Neuronal stem cell (in vitro differentiated cells): ENCODE data around the gene GDPD3.
A peak's percentile ranks its signal among the peaks of the same experiment; 100 is the strongest.

Experiments used
- DNase-seq: peaks from one replicate; pipeline ENCODE4 v3.0.0-alpha.2; 2013; ENCODE audit warnings: low spot score
- H2AFZ ChIP-seq: one replicate; pipeline ENCODE4 v1.6.1; 2013; ENCODE audit warnings: mild to moderate bottlenecking, low read length, inconsistent platforms
- H2AK5ac ChIP-seq: 2 replicates; pipeline ENCODE4 v1.6.1; 2013; ENCODE audit warnings: low read depth, mild to moderate bottlenecking, inconsistent platforms, low read length, moderate library complexity, mixed read lengths
- H2BK120ac ChIP-seq: 2 replicates; pipeline ENCODE4 v1.6.1; 2013; ENCODE audit warnings: low read depth, mild to moderate bottlenecking, inconsistent platforms, low read length, moderate library complexity, mixed read lengths
- H2BK12ac ChIP-seq: one replicate; pipeline ENCODE4 v1.6.1; 2013; ENCODE audit warnings: low read length, inconsistent platforms
- H2BK15ac ChIP-seq: 2 replicates; pipeline ENCODE4 v1.6.1; 2013; ENCODE audit warnings: mild to moderate bottlenecking, low read length, inconsistent platforms, mixed read lengths
- H2BK5ac ChIP-seq: one replicate; pipeline ENCODE4 v1.6.1; 2013; ENCODE audit warnings: inconsistent platforms, mild to moderate bottlenecking, low read length, moderate library complexity
- H3K14ac ChIP-seq: one replicate; pipeline ENCODE4 v1.6.1; 2013; ENCODE audit warnings: low read length, inconsistent platforms
- H3K18ac ChIP-seq: 2 replicates; pipeline ENCODE4 v1.6.1; 2013; ENCODE audit warnings: low read length, inconsistent platforms
- H3K23ac ChIP-seq: 2 replicates; pipeline ENCODE4 v1.6.1; 2013; ENCODE audit warnings: low read depth, mild to moderate bottlenecking, mixed read lengths, low read length, inconsistent platforms; ENCODE audit not compliant: poor library complexity
- H3K27ac ChIP-seq: replicated peaks from 3 replicates; pipeline ENCODE4 v1.5.1; 2013; ENCODE audit warnings: low read length, inconsistent platforms
- H3K27me3 ChIP-seq, 3 experiments: 2 replicates each; pipeline ENCODE4 v1.6.1; 2013; ENCODE audit warnings: low read length in 3 of 3, mild to moderate bottlenecking in 2 of 3, inconsistent platforms in 1 of 3, low read depth in 1 of 3, mixed read lengths in 1 of 3, moderate library complexity in 1 of 3; ENCODE audit not compliant: control insufficient read depth in 3 of 3, insufficient read depth in 3 of 3
- H3K36me3 ChIP-seq, 2 donors: replicated peaks in 1 of 2; 2 replicates each; pipeline ENCODE4 v1.6.1; 2013; ENCODE audit warnings: low read length in 2 of 2; ENCODE audit not compliant: control insufficient read depth in 2 of 2, insufficient read depth in 2 of 2
- H3K4ac ChIP-seq: 2 replicates; pipeline ENCODE4 v1.6.1; 2013; ENCODE audit warnings: inconsistent platforms, mild to moderate bottlenecking, low read length, moderate library complexity
- H3K4me1 ChIP-seq, 2 donors: 1 replicate in 1 of 2; 2 replicates in 1 of 2; pipeline ENCODE4 v1.6.1; 2013; ENCODE audit warnings: low read length in 2 of 2, low read depth in 1 of 2; ENCODE audit not compliant: control insufficient read depth in 2 of 2, insufficient read depth in 1 of 2
- H3K4me2 ChIP-seq: one replicate; pipeline ENCODE4 v1.6.1; 2013; ENCODE audit warnings: mild to moderate bottlenecking, low read length, inconsistent platforms; ENCODE audit not compliant: insufficient read depth, poor library complexity, severe bottlenecking
- H3K4me3 ChIP-seq, 2 donors: 2 replicates each; pipeline ENCODE4 v1.5.1; 2013; ENCODE audit warnings: low read length in 2 of 2, mild to moderate bottlenecking in 2 of 2, inconsistent platforms in 1 of 2, moderate library complexity in 1 of 2
- H3K79me1 ChIP-seq: one replicate; pipeline ENCODE4 v1.6.1; 2013; ENCODE audit warnings: low read depth, mild to moderate bottlenecking, inconsistent platforms, low read length, moderate library complexity
- H3K9ac ChIP-seq: one replicate; pipeline ENCODE4 v1.6.1; 2013; ENCODE audit warnings: mild to moderate bottlenecking, low read depth, low read length, inconsistent platforms; ENCODE audit not compliant: poor library complexity
- H3K9me3 ChIP-seq, 2 donors: replicated peaks in 1 of 2; 2 replicates each; pipeline versions ENCODE3 to v1.6.1; 2013; ENCODE audit warnings: low read length in 2 of 2, mild to moderate bottlenecking in 2 of 2, inconsistent platforms in 1 of 2, low read depth in 1 of 2, mixed read lengths in 1 of 2, moderate library complexity in 1 of 2; ENCODE audit not compliant: control insufficient read depth in 2 of 2, insufficient read depth in 1 of 2
- H4K8ac ChIP-seq: one replicate; pipeline ENCODE4 v1.6.1; 2013; ENCODE audit warnings: low read depth, mild to moderate bottlenecking, inconsistent platforms, low read length, moderate library complexity
- H4K91ac ChIP-seq: one replicate; pipeline ENCODE4 v1.6.1; 2013; ENCODE audit warnings: low read length, low read depth, mild to moderate bottlenecking, inconsistent platforms; ENCODE audit not compliant: poor library complexity
- WGBS, 2 donors: extraction: QIAGEN DNeasy Blood & Tissue Kit; methylation state at CpG; one replicate each; pipeline ENCODE4 v1.1.7; 2013; ENCODE audit warnings: missing lambda C conversion rate in 2 of 2, mixed read lengths in 1 of 2; ENCODE audit not compliant: insufficient read length in 2 of 2, insufficient replicate concordance in 1 of 2; ENCODE audit errors: extremely low coverage in 2 of 2; 5-methylcytosine and 5-hydroxymethylcytosine counted together

GDPD3 gene

DNA sequence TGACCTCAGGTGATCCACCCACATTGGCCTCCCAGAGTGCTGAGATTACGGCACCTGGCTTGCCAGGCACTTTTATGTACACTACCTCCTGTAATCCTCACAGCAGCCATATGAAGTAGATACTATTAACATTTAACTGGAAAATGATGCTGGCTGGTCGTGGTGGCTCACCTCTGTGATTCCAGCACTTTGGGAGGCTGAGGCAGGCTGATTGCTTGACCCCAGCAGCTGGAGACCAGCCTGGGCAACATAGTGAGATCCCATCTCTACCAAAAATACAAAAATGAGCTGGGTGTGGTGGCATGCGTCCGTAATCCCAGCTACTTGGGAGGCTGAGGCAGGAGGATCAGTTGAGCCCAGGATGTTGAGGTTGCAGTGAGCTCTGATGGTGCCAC, 11.6 kb upstream of the GDPD3 start:
- Histone ChIP-seq H3K14ac (no peak overlapping the region), H2AFZ (no peak overlapping the region), H2BK5ac (no peak overlapping the region), H4K91ac (no peak overlapping the region), H4K8ac (no peak overlapping the region), H3K36me3 (peaks cover 3 to 4% of the 10 kb centered on the region in 2 donors), H3K9me3 (no peaks in the 10 kb centered on the region), H2AK5ac (no peak overlapping the region), H2BK120ac (no peak overlapping the region), H3K18ac (no peak overlapping the region), H2BK15ac (no peak overlapping the region), H3K27me3 (no peaks in the 10 kb centered on the region), H2BK12ac (no peak overlapping the region), H3K4me1 (peaks cover 4 to 7% of the 10 kb centered on the region in 2 donors), H3K4ac (no peak overlapping the region), H3K4me3 (no peak overlapping the region), H3K23ac (no peak overlapping the region), H3K4me2 (no peak overlapping the region), H3K27ac (no peak overlapping the region), H3K79me1 (peaks cover 10% of the 10 kb centered on the region), H3K9ac (no peak overlapping the region)
- no CpG with 5 or more reads among the region's 4 CpGs for WGBS, 2 donors
- no peak for DNase-seq

DNA sequence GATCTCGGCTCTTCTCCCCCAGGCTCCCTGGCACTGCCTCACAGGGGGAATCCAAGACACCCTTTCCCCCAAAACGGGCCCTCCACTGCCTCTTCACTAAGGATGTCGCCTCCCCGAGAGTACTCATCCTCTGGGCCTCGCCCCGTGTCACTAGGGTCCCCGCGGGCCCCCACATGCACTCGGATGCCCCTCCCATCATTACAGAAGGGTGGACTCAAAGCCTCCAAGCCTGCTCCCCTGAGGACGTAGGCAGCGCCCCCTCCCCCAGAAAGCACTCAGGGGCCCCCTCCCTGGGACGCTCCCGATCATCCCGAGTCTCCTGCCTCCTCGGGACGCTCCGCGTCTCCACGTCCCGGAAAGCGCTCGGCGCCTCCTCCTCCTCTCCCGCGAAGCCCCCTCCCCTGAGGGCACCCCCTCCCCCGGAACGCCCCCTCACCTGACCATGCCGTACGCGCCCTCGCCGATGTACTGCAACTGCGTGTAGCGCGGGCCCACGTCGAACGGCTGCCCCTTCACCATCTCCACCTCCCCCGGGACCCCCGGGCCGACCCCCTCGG, 9.3 kb upstream of the GDPD3 start:
- Histone ChIP-seq H2AK5ac (peak overlapping the region; percentile 95), H2BK120ac (peak overlapping the region; percentile 67), H3K4ac (peak overlapping the region; percentile 89), H3K23ac (peak overlapping the region; percentile 93), H3K18ac (peak overlapping the region; percentile 98), H3K4me3 (peak overlapping the region; percentile 76 to 86), H2BK5ac (peak overlapping the region; percentile 98), H2BK12ac (peak overlapping the region; percentile 58), H3K27me3 (no peaks in the 10 kb centered on the region), H4K8ac (no peak overlapping the region), H3K79me1 (peaks cover 10% of the 10 kb centered on the region), H3K9ac (peak overlapping the region; percentile 92), H3K4me1 (peaks cover 4 to 7% of the 10 kb centered on the region in 2 donors), H3K9me3 (no peaks in the 10 kb centered on the region), H4K91ac (peak overlapping the region; percentile 92), H3K27ac (peak overlapping the region; percentile 25), H3K36me3 (peaks cover 10 to 25% of the 10 kb centered on the region in 2 donors), H3K14ac (no peak overlapping the region), H2AFZ (peak overlapping the region; percentile 99), H3K4me2 (peak overlapping the region; percentile 77), H2BK15ac (peak overlapping the region; percentile 92)
- no CpG with 5 or more reads among the region's 42 CpGs for WGBS, 2 donors
- no peak for DNase-seq

DNA sequence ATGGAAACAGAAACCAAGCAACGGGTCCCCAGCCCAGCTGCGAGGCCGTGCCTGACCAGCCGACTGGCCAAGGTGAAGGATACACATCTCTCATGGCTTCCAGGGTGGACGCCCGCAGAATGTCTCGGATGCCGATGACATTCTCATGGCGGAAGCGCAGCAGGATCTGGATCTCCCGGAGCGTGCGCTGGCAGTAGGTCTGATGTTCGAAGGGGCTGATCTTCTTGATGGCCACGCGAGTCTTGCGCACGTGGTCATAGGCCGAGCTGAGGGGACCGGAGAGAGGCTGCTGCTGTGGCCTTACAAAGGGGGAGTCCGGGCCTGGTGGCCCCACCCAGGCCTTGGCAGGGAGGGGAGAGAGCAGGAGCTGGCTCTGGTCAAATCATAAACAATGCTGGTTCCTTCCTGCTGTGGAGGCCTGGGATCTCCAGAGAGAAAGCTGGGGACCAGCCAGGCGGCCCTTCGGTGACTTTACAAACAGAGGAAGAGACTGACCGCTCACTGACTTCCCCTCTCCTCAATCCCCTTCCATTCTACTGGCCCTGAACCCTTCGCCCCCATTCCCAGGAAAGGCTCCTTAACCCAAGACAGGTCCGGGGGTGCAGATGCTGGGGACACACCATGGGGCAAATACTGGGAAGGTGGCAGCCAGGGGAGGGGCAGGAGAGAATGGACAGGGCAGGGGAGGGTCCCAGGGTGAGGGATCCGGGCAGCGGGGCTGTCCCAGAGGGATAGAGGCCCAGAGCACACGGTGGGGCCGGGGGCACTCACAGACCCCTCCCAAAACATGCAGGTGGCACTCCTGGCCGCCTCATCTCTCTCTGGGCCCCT, 8.6 kb upstream of the GDPD3 start:
- Histone ChIP-seq H4K91ac (peak overlapping the region; percentile 92), H3K27ac (peak overlapping the region; percentile 25), H2BK15ac (peak overlapping the region; percentile 92), H3K14ac (no peak overlapping the region), H3K4ac (peak overlapping the region; percentile 89), H3K79me1 (peaks cover 10% of the 10 kb centered on the region), H3K23ac (peak overlapping the region; percentile 89), H2AFZ (peak overlapping the region; percentile 99), H4K8ac (no peak overlapping the region), H3K9ac (peak overlapping the region; percentile 92), H3K4me3 (peak overlapping the region; percentile 76 to 86), H3K4me2 (peak overlapping the region; percentile 77), H3K9me3 (no peaks in the 10 kb centered on the region), H2AK5ac (peak overlapping the region; percentile 95), H3K4me1 (peaks cover 4 to 7% of the 10 kb centered on the region in 2 donors), H3K36me3 (peaks cover 17 to 33% of the 10 kb centered on the region in 2 donors), H2BK120ac (peak overlapping the region; percentile 67), H3K18ac (peak overlapping the region; percentile 98), H3K27me3 (no peaks in the 10 kb centered on the region), H2BK12ac (peak overlapping the region; percentile 75), H2BK5ac (peak overlapping the region; percentile 98)
- no peak for DNase-seq
- no CpG with 5 or more reads among the region's 31 CpGs for WGBS, 2 donors
